BE2C (cell line): ENCODE results near the gene NUB1.

Source experiments
- DNase-seq: peaks from one replicate; pipeline ENCODE4 v3.0.0-alpha.2; 2020
- H3K27me3 ChIP-seq: fragments of 250-450 bp; sonication (Bioruptor Pico); 2 replicates; pipeline ENCODE4 v1.5.1; 2020; ENCODE audit warnings: mild to moderate bottlenecking
- H3K36me3 ChIP-seq: fragments of 250-450 bp; sonication (Bioruptor Pico); 2 replicates; pipeline ENCODE4 v1.5.1; 2020; ENCODE audit warnings: mild to moderate bottlenecking
- H3K4me1 ChIP-seq: fragments of 250-450 bp; sonication (Bioruptor Pico); 2 replicates; pipeline ENCODE4 v1.5.1; 2020
- H3K4me3 ChIP-seq: 2 replicates; pipeline ENCODE4 v1.5.1; 2011; ENCODE audit warnings: low read depth, low read length
- H3K9me3 ChIP-seq: fragments of 250-450 bp; sonication (Bioruptor Pico); 2 replicates; pipeline ENCODE4 v1.5.1; 2020
- TF ChIP-seq, protein P1 (sequence below): IDR thresholded peaks from 2 replicates; pipeline ENCODE4 v1.5.1; 2012; ENCODE audit warnings: mild to moderate bottlenecking, low read depth, low read length

Gene NUB1

GRCh38 chr7:151392426-151392825, 50.8 kb downstream of the NUB1 start:
- Histone ChIP-seq H3K36me3 (no peaks in the 10 kb centered on the region), H3K9me3 (no peaks in the 10 kb centered on the region), H3K4me1 (no peaks in the 10 kb centered on the region), H3K4me3 (no peak overlapping the region), H3K27me3 (no peaks in the 10 kb centered on the region)
- no peak for DNase-seq
- TF ChIP-seq, protein P1, sequence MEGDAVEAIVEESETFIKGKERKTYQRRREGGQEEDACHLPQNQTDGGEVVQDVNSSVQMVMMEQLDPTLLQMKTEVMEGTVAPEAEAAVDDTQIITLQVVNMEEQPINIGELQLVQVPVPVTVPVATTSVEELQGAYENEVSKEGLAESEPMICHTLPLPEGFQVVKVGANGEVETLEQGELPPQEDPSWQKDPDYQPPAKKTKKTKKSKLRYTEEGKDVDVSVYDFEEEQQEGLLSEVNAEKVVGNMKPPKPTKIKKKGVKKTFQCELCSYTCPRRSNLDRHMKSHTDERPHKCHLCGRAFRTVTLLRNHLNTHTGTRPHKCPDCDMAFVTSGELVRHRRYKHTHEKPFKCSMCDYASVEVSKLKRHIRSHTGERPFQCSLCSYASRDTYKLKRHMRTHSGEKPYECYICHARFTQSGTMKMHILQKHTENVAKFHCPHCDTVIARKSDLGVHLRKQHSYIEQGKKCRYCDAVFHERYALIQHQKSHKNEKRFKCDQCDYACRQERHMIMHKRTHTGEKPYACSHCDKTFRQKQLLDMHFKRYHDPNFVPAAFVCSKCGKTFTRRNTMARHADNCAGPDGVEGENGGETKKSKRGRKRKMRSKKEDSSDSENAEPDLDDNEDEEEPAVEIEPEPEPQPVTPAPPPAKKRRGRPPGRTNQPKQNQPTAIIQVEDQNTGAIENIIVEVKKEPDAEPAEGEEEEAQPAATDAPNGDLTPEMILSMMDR = no peak

DNA sequence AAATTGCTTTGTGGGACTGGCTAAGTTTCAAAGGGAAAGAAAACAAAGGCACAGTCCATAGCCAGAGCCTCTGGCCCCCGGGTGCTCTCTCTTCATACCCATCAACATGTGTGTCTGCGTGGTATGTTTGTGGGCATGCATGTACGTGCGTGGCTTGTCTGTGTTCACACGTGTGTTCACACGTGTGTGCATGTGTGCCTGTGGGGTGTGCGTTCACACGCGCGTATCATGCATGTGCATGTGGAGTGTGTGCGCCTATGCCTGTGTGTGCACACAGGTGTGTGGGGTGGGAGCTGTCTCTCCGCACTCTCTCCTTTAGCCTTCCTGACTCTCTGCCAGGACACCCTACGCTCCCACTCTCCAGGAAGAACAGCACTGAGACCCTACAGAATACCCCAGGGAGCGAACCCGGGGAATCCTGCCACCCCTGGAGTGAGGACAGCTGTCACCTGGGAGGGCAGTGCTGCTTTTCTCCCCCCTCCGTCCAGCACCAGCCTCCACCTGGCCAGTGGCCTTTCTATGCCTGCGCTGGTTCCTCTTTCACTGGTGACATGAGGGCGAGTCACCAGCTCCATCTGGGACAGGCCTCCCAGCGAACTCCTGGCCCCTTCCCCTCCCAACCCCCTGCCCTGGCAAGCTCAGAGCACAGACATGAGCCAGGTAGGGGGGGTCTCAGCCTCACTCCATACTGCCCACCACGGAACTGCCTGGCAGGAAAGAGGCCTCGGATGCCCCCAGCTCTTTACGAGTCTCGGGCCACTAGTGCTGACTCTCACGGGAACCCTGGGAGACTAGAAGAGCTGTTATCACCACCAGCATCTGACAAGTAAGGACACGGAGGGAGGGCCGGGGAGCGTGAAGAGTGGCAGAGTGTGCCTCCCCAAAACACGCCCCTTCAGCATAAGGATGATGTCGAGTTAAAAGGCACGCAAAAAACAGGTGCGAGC, 51.7 kb downstream of the NUB1 start:
- DNase-seq = no peak
- Histone ChIP-seq H3K27me3 (no peaks in the 10 kb centered on the region), H3K4me1 (no peaks in the 10 kb centered on the region), H3K4me3 (no peak overlapping the region), H3K36me3 (no peaks in the 10 kb centered on the region), H3K9me3 (no peaks in the 10 kb centered on the region)
- TF ChIP-seq, protein P1 = no peak

- Histone ChIP-seq H3K4me1 (no peaks in the 10 kb centered on the region), H3K36me3 (no peaks in the 10 kb centered on the region), H3K4me3 (no peak overlapping the region), H3K9me3 (no peaks in the 10 kb centered on the region), H3K27me3 (no peaks in the 10 kb centered on the region)
- DNase-seq = no peak
- TF ChIP-seq, protein P1 = no peak
These were observed 52.7 kb downstream of the NUB1 start for GRCh38 chr7:151394076-151395035.

- no peak overlapping the region for H3K4me3 ChIP-seq
- TF ChIP-seq, protein P1 = no peak
- H3K9me3 ChIP-seq = no peaks in the 10 kb centered on the region
- H3K36me3 ChIP-seq = no peaks in the 10 kb centered on the region
- no peaks in the 10 kb centered on the region for H3K27me3 ChIP-seq
- peak; percentile 43 for DNase-seq
- H3K4me1 ChIP-seq = no peaks in the 10 kb centered on the region
These were observed 53.4 kb downstream of the NUB1 start for GRCh38 chr7:151395036-151395367.

DNA sequence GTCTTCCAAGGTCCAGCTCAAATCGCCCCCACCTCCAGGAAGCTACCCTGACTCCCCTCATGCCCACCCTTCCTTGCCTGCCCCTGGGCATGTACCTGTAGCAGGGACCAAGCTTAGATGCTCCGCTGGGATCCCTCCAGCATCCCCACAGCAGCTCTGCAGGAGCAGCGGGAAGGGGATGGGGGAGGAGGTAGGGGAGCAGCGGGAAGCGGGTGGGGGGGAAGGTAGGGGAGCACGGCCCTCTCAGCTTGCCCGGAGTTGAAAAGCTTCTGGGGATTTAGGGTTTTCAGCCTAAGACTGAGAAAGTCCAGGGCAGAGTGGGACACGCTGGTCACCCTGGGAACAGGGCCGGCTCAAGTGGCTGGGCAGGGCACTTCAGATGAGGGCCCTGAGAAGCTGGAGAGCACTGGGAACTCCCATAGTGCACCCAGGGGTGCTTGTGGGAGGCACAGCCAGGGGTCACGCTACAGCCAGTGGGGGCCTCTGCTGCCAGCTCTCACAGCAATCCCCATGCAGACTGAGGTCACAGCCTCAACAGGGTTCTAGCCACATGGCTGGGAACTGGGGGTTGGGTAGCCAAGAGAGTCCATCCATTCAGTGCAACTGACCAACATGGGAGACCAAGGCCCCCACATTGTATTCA, 54.8 kb downstream of the NUB1 start:
- H3K4me3 ChIP-seq = no peak overlapping the region
- TF ChIP-seq, protein P1 = no peak

More for the DNA sequence above, 54.8 kb downstream of the NUB1 start:
- H3K36me3 ChIP-seq = no peaks in the 10 kb centered on the region
- no peaks in the 10 kb centered on the region for H3K4me1 ChIP-seq
- no peaks in the 10 kb centered on the region; the same call in 1 of the 2 replicates for H3K9me3 ChIP-seq
- no peak for DNase-seq
- no peaks in the 10 kb centered on the region for H3K27me3 ChIP-seq
